Measurements from ENCODE around the gene LCE1E. TPM values are rescaled to one million over a fixed set of nuclear protein-coding genes. Genes with fewer than 3 reads are reported as not detected.

The LCE1E gene
- total RNA-seq, 4 donors from 2014 or later: not detected

DNA sequence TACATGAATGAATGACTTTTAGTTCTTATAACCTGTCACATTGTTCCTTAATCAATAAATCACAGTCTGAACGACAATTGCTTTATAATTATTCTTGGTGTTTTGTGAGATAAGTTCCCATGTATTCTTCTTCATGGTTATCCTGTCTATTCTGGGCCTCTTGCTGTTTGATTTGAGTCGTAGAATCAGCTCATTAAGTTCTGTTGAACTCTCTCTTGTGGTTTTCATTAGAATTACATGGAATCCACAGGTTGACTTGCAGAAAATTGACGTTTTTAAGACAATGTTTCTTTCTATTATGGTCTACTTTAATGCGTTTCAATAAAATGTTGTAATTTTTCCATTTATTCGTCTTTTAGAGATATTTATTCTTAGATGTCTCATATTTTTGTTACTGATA lies 37.2 kb downstream of the LCE1E start:
- no peak overlapping the region for H3K4me3 ChIP-seq
- no peaks in the 10 kb centered on the region for H3K36me3 ChIP-seq
- DNase-seq: no peak
- H3K4me1 ChIP-seq: no peaks in the 10 kb centered on the region
- H3K27ac ChIP-seq: no peak overlapping the region
- intact Hi-C loops (cut with DNase I): no loop called here
- H3K9me3 ChIP-seq: no peaks in the 10 kb centered on the region
- no peaks in the 10 kb centered on the region for H3K27me3 ChIP-seq
- TF ChIP-seq, protein P1, sequence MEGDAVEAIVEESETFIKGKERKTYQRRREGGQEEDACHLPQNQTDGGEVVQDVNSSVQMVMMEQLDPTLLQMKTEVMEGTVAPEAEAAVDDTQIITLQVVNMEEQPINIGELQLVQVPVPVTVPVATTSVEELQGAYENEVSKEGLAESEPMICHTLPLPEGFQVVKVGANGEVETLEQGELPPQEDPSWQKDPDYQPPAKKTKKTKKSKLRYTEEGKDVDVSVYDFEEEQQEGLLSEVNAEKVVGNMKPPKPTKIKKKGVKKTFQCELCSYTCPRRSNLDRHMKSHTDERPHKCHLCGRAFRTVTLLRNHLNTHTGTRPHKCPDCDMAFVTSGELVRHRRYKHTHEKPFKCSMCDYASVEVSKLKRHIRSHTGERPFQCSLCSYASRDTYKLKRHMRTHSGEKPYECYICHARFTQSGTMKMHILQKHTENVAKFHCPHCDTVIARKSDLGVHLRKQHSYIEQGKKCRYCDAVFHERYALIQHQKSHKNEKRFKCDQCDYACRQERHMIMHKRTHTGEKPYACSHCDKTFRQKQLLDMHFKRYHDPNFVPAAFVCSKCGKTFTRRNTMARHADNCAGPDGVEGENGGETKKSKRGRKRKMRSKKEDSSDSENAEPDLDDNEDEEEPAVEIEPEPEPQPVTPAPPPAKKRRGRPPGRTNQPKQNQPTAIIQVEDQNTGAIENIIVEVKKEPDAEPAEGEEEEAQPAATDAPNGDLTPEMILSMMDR (IDR thresholded peaks at IDR 0.05): no peak
- no peak for TF ChIP-seq POLR2A (IDR thresholded peaks at IDR 0.05)
- WGBS, 2 donors: 46 to 58% methylated on average over 5 of the region's 5 CpGs

DNA sequence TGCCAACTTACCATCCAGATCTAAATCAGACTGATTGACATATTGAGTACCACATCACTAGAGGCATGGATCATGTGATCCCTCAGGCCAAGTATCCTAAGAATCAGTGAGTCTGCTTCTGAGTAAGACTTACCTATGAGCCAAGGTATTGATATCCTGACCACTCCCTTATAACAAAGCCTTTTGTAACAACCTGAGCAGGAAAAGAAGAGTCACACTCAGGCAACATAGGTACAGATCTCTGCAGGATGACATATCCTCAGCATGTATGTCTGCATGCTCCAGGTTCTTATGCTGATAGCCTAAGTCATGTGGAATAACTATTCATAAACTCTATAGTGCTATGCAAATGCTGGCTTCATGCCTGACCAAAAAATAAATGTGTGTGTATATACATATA lies 38.9 kb downstream of the LCE1E start:
- Histone ChIP-seq H3K27me3 (no peaks in the 10 kb centered on the region), H3K4me1 (no peaks in the 10 kb centered on the region), H3K36me3 (no peaks in the 10 kb centered on the region), H3K9me3 (no peaks in the 10 kb centered on the region), H3K27ac (no peak overlapping the region), H3K4me3 (no peak overlapping the region)
- intact Hi-C loops (cut with DNase I): no loop called here
- TF ChIP-seq, protein P1 (IDR thresholded peaks at IDR 0.05): no peak
- TF ChIP-seq POLR2A (IDR thresholded peaks at IDR 0.05): no peak
- no peak for DNase-seq

DNA sequence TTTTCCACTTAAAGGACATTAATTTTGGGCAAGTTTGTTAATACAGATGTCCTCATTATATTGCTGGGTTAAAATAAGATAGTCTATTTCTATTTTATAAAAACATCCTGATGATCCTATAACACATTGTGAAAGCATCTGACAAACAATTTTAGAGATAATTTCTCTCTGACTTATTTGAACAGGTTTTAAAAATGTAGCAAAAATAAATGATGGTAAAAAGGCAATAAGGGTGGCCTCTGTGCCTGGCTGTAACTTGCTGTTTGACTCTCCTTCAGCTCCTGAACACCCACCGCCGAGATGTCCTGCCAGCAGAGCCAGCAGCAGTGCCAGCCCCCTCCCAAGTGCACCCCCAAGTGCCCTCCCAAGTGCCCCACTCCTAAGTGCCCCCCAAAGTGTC lies 41.1 kb downstream of the LCE1E start, which contains the start of gene LCE1A:
Gene LCE1A, plus strand, starts transcription at position 301 of the 400 bp plus-strand sequence. Its CDS starts 0 bp downstream, at position 301.
- H3K4me3 ChIP-seq: no peak within 1 kb of the TSS
- H3K9me3 ChIP-seq: no peaks in the 10 kb centered on the region
- WGBS, 2 donors: 80 to 89% methylated on average over 2 of the region's 2 CpGs
- DNase-seq: no peak
- TF ChIP-seq POLR2A (IDR thresholded peaks at IDR 0.05): no peak
- TF ChIP-seq, protein P1 (IDR thresholded peaks at IDR 0.05): no peak
- H3K27me3 ChIP-seq: peaks cover 0 to 7% (median 0%) of the 10 kb centered on the region in 4 donors
- intact Hi-C loops (cut with DNase I): no loop called here
- no peaks in the 10 kb centered on the region for H3K36me3 ChIP-seq
- no peaks in the 10 kb centered on the region for H3K4me1 ChIP-seq
- H3K27ac ChIP-seq: no peak within 1 kb of the TSS

DNA sequence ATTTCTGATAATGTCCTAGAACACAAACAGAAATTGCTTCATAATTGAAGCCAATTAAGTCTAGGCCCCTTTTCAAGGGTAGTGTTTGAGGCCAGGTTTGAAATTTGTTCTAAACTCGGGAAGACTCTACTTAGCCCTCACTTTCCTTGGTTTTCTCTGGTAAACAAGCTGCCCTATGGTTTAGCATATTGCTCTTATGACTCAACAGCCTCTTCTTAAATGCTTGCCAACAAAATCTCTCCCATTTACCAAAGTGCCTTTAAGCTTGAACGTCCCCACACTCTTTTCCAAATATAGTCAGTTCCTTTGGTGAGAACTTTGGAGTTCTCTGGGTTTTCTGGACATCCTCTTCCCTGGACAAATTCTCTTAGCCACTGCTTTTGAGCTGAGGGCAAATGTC lies 50.8 kb downstream of the LCE1E start:
- no peaks in the 10 kb centered on the region for H3K27me3 ChIP-seq
- no peak overlapping the region for H3K27ac ChIP-seq
- DNase-seq: no peak
- WGBS, 2 donors: 28 to 40% methylated on average over 2 of the region's 2 CpGs
- H3K9me3 ChIP-seq: no peaks in the 10 kb centered on the region
- intact Hi-C loops (cut with DNase I): no loop called here
- H3K4me3 ChIP-seq: no peak overlapping the region
- TF ChIP-seq, protein P1 (IDR thresholded peaks at IDR 0.05): no peak
- TF ChIP-seq POLR2A (IDR thresholded peaks at IDR 0.05): no peak
- no peaks in the 10 kb centered on the region for H3K36me3 ChIP-seq
- no peaks in the 10 kb centered on the region for H3K4me1 ChIP-seq

Other genes starting within 250 kb of the LCE1E start
- gene LCE3E, start 219.5 kb upstream of the LCE1E start, total RNA-seq: 10 to 100 TPM in 1 of 4 donors, 1 to 10 TPM in 2, under 1 TPM in 1; 0.76 to 10.0 (median 2.4) TPM
- gene LCE3D, start 205.7 kb upstream of the LCE1E start, total RNA-seq: 10 to 100 TPM in 1 of 4 donors, not detected in 3; 19.2 TPM
- not detected for gene LCE3C, start 186.0 kb upstream of the LCE1E start, total RNA-seq
- gene LCE3B, start 172.4 kb upstream of the LCE1E start, total RNA-seq: not detected
- not detected for gene LCE3A, start 163.2 kb upstream of the LCE1E start, total RNA-seq
- not detected for gene LCE2D, start 122.9 kb upstream of the LCE1E start, total RNA-seq
- gene LCE2C, start 111.0 kb upstream of the LCE1E start, total RNA-seq: not detected
- gene LCE2B, start 100.1 kb upstream of the LCE1E start, total RNA-seq: not detected
- not detected for gene LCE2A, start 87.9 kb upstream of the LCE1E start, total RNA-seq
- gene LCE4A, start 78.1 kb upstream of the LCE1E start, total RNA-seq: not detected
- 1 to 10 TPM in 2 of 4 donors, under 1 TPM in 2; 0.09 to 3.7 (median 1.2) TPM for gene KPRP, start 28.2 kb upstream of the LCE1E start, total RNA-seq
- gene LCE1F, start 11.1 kb upstream of the LCE1E start, total RNA-seq: not detected
- gene LCE1D, start 10.5 kb downstream of the LCE1E start, total RNA-seq: not detected
- under 1 TPM in 1 of 4 donors, not detected in 3; 0.57 TPM for gene LCE1C, start 20.4 kb downstream of the LCE1E start, total RNA-seq
- not detected for gene LCE1B, start 25.7 kb downstream of the LCE1E start, total RNA-seq
- not detected for gene LCE1A, start 41.2 kb downstream of the LCE1E start, total RNA-seq
- gene LCE6A, start 56.6 kb downstream of the LCE1E start, total RNA-seq: not detected
- gene LCE7A, start 73.7 kb downstream of the LCE1E start, total RNA-seq: not detected
- not detected for gene SMCP, start 92.1 kb downstream of the LCE1E start, total RNA-seq
- 100 to 1,000 TPM; 155 to 336 (median 262) TPM for gene IVL, start 122.3 kb downstream of the LCE1E start, total RNA-seq
- 1 to 10 TPM in 2 of 4 donors, not detected in 2; 1.3 to 2.2 TPM for gene SPRR5, start 160.9 kb downstream of the LCE1E start, total RNA-seq
- gene SPRR4, start 184.4 kb downstream of the LCE1E start, total RNA-seq: 1 to 10 TPM in 2 of 4 donors, under 1 TPM in 1, not detected in 1; 0.64 to 6.4 (median 1.3) TPM
- 1,000 to 10,000 TPM in 1 of 4 donors, 100 to 1,000 TPM in 2, 10 to 100 TPM in 1; 57.4 to 1,951 (median 348) TPM for gene SPRR1A, start 197.8 kb downstream of the LCE1E start, total RNA-seq
- over 10,000 TPM in 1 of 4 donors, 1,000 to 10,000 TPM in 3; 7,283 to 22,357 (median 8,768) TPM for gene SPRR3, start 215.5 kb downstream of the LCE1E start, total RNA-seq
- gene SPRR1B, start 244.9 kb downstream of the LCE1E start, total RNA-seq: 1,000 to 10,000 TPM in 1 of 4 donors, 100 to 1,000 TPM in 3; 102 to 3,090 (median 871) TPM